Measurements from ENCODE around the gene TENM4.

The TENM4 gene

DNA sequence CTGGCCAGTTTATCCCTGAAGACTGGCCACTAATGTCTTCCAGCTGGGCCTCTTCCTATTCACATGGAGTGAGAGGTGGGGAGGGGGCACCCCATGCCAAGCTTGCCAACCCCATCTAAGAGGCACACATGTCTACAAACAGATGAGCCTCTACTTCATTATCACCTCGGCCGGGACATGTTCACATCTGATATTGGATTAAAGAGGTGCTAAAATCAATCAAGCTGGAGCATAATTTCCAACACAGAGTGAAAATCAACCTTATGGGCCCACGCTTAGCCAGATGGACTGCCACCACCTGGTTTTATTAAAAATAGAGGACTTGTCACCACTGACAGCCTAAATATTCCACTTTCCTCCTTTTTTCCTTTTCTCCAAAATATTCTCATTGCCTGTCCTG, 703.5 kb downstream of the TENM4 start:
- CTCF ChIA-PET, result interaction anchor here (1.6 kb wide), 1 partner anchor 22 kb away, joined by 7 read pairs; no protein-coding TSS in a partner anchor

DNA sequence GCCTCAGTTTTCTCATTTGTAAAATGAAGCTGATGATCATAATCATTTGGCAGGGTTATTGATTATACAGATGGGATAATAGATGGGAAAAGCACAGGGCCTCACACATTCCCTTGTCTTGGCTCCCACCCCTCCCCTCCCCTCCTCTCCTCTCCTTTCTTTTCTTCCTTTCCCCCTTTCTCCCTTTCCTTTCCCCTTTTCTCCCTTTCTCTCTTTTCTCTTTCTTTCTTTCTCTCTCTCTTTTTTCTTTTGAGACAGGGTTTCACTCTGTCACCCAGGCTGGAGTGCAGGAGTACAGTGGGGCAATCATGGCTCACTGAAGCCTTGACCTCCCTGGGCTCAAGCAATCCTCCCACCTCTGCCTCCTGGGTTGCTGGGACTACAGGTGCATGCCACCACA, 705.1 kb downstream of the TENM4 start:
- ChIA-PET CTCF (interaction anchor here (0.6 to 1.7 kb wide), 3 partner anchors 8 to 757 kb away, joined by 3 to 6 read pairs (median 3); no protein-coding TSS in a partner anchor), POLR2A (no interaction called here)
- H3K27ac ChIP-seq (ENCODE audit: extremely low read depth, low read depth, low read length), result no peak overlapping the region
- TF ChIP-seq ZNF596 (tag by site-specific recombination; IDR thresholded peaks at IDR 0.05), result no peak
- no peak for TF ChIP-seq ZNF10 (tag by site-specific recombination; IDR thresholded peaks at IDR 0.05)
- TF ChIP-seq, protein P1, sequence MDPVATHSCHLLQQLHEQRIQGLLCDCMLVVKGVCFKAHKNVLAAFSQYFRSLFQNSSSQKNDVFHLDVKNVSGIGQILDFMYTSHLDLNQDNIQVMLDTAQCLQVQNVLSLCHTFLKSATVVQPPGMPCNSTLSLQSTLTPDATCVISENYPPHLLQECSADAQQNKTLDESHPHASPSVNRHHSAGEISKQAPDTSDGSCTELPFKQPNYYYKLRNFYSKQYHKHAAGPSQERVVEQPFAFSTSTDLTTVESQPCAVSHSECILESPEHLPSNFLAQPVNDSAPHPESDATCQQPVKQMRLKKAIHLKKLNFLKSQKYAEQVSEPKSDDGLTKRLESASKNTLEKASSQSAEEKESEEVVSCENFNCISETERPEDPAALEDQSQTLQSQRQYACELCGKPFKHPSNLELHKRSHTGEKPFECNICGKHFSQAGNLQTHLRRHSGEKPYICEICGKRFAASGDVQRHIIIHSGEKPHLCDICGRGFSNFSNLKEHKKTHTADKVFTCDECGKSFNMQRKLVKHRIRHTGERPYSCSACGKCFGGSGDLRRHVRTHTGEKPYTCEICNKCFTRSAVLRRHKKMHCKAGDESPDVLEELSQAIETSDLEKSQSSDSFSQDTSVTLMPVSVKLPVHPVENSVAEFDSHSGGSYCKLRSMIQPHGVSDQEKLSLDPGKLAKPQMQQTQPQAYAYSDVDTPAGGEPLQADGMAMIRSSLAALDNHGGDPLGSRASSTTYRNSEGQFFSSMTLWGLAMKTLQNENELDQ (tag by site-specific recombination; IDR thresholded peaks at IDR 0.05; ENCODE audit: low read depth), result no peak
- no peak for TF ChIP-seq ZNF843 (tag by site-specific recombination; IDR thresholded peaks at IDR 0.05)
- TF ChIP-seq ZNF114 (tag by site-specific recombination; IDR thresholded peaks at IDR 0.05), result no peak
- TF ChIP-seq, protein P2, sequence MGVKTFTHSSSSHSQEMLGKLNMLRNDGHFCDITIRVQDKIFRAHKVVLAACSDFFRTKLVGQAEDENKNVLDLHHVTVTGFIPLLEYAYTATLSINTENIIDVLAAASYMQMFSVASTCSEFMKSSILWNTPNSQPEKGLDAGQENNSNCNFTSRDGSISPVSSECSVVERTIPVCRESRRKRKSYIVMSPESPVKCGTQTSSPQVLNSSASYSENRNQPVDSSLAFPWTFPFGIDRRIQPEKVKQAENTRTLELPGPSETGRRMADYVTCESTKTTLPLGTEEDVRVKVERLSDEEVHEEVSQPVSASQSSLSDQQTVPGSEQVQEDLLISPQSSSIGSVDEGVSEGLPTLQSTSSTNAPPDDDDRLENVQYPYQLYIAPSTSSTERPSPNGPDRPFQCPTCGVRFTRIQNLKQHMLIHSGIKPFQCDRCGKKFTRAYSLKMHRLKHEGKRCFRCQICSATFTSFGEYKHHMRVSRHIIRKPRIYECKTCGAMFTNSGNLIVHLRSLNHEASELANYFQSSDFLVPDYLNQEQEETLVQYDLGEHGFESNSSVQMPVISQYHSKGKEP (tag by site-specific recombination; IDR thresholded peaks at IDR 0.05), result no peak
- TF ChIP-seq PRDM1 (tag by site-specific recombination; IDR thresholded peaks at IDR 0.05), result peak; percentile 95
- no peak for TF ChIP-seq ZNF169 (tag by site-specific recombination; IDR thresholded peaks at IDR 0.05)
- no peaks in the 10 kb centered on the region for H3K9me3 ChIP-seq (ENCODE audit: control insufficient read depth, insufficient read depth, low read depth, low read length)
- H3K4me3 ChIP-seq (ENCODE audit: low read depth, low read length), result no peak overlapping the region
- no peaks in the 10 kb centered on the region for H3K4me1 ChIP-seq (ENCODE audit: control insufficient read depth, insufficient read depth, low read length)
- no peaks in the 10 kb centered on the region for H3K36me3 ChIP-seq (ENCODE audit: control insufficient read depth in 2 of 2, insufficient read depth in 1 of 2, low read length in 2 of 2)

More for the DNA sequence above, 703.5 kb downstream of the TENM4 start:
- TF ChIP-seq ZNF221 (tag by site-specific recombination; IDR thresholded peaks at IDR 0.05; ENCODE audit: borderline replicate concordance) (no peak), GFI1B (tag by site-specific recombination; IDR thresholded peaks at IDR 0.05) (no peak), KLF7 (tag by site-specific recombination; IDR thresholded peaks at IDR 0.05; ENCODE audit: borderline replicate concordance) (no peak), ZNF341 (tag by site-specific recombination; IDR thresholded peaks at IDR 0.05; ENCODE audit: low read depth) (no peak), ZNF426 (tag by site-specific recombination; IDR thresholded peaks at IDR 0.05) (no peak), ZNF626 (tag by site-specific recombination; IDR thresholded peaks at IDR 0.05) (no peak), ZNF112 (tag by site-specific recombination; IDR thresholded peaks at IDR 0.05) (no peak), ZBTB1 (tag by site-specific recombination; IDR thresholded peaks at IDR 0.05) (no peak), RBAK (tag by site-specific recombination; IDR thresholded peaks at IDR 0.05) (no peak), ZNF473 (tag by site-specific recombination; IDR thresholded peaks at IDR 0.05) (no peak), ZFHX2 (tag by site-specific recombination; conservative IDR thresholded peaks at IDR 0.05) (no peak), SETDB1 (IDR thresholded peaks at IDR 0.05; ENCODE audit: insufficient read length, low read length) (no peak), ZNF169 (tag by site-specific recombination; IDR thresholded peaks at IDR 0.05) (no peak)
- TF ChIP-seq, protein P3, sequence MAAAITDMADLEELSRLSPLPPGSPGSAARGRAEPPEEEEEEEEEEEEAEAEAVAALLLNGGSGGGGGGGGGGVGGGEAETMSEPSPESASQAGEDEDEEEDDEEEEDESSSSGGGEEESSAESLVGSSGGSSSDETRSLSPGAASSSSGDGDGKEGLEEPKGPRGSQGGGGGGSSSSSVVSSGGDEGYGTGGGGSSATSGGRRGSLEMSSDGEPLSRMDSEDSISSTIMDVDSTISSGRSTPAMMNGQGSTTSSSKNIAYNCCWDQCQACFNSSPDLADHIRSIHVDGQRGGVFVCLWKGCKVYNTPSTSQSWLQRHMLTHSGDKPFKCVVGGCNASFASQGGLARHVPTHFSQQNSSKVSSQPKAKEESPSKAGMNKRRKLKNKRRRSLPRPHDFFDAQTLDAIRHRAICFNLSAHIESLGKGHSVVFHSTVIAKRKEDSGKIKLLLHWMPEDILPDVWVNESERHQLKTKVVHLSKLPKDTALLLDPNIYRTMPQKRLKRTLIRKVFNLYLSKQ (tag by site-specific recombination; IDR thresholded peaks at IDR 0.05; ENCODE audit: borderline replicate concordance), result no peak
- TF ChIP-seq, protein P4, sequence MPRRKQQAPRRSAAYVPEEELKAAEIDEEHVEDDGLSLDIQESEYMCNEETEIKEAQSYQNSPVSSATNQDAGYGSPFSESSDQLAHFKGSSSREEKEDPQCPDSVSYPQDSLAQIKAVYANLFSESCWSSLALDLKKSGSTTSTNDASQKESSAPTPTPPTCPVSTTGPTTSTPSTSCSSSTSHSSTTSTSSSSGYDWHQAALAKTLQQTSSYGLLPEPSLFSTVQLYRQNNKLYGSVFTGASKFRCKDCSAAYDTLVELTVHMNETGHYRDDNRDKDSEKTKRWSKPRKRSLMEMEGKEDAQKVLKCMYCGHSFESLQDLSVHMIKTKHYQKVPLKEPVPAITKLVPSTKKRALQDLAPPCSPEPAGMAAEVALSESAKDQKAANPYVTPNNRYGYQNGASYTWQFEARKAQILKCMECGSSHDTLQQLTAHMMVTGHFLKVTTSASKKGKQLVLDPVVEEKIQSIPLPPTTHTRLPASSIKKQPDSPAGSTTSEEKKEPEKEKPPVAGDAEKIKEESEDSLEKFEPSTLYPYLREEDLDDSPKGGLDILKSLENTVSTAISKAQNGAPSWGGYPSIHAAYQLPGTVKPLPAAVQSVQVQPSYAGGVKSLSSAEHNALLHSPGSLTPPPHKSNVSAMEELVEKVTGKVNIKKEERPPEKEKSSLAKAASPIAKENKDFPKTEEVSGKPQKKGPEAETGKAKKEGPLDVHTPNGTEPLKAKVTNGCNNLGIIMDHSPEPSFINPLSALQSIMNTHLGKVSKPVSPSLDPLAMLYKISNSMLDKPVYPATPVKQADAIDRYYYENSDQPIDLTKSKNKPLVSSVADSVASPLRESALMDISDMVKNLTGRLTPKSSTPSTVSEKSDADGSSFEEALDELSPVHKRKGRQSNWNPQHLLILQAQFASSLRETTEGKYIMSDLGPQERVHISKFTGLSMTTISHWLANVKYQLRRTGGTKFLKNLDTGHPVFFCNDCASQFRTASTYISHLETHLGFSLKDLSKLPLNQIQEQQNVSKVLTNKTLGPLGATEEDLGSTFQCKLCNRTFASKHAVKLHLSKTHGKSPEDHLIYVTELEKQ (tag by site-specific recombination; IDR thresholded peaks at IDR 0.05; ENCODE audit: borderline replicate concordance), result no peak
- TF ChIP-seq, protein P5, sequence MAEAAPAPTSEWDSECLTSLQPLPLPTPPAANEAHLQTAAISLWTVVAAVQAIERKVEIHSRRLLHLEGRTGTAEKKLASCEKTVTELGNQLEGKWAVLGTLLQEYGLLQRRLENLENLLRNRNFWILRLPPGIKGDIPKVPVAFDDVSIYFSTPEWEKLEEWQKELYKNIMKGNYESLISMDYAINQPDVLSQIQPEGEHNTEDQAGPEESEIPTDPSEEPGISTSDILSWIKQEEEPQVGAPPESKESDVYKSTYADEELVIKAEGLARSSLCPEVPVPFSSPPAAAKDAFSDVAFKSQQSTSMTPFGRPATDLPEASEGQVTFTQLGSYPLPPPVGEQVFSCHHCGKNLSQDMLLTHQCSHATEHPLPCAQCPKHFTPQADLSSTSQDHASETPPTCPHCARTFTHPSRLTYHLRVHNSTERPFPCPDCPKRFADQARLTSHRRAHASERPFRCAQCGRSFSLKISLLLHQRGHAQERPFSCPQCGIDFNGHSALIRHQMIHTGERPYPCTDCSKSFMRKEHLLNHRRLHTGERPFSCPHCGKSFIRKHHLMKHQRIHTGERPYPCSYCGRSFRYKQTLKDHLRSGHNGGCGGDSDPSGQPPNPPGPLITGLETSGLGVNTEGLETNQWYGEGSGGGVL (tag by site-specific recombination; IDR thresholded peaks at IDR 0.05), result no peak
- TF ChIP-seq, protein P6, sequence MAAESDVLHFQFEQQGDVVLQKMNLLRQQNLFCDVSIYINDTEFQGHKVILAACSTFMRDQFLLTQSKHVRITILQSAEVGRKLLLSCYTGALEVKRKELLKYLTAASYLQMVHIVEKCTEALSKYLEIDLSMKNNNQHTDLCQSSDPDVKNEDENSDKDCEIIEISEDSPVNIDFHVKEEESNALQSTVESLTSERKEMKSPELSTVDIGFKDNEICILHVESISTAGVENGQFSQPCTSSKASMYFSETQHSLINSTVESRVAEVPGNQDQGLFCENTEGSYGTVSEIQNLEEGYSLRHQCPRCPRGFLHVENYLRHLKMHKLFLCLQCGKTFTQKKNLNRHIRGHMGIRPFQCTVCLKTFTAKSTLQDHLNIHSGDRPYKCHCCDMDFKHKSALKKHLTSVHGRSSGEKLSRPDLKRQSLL (tag by site-specific recombination; IDR thresholded peaks at IDR 0.05), result no peak
- Histone ChIP-seq H3K9me3 (ENCODE audit: control insufficient read depth, insufficient read depth, low read depth, low read length) (no peaks in the 10 kb centered on the region), H3K4me3 (ENCODE audit: low read depth, low read length) (no peak overlapping the region), H3K36me3 (ENCODE audit: control insufficient read depth in 2 of 2, insufficient read depth in 1 of 2, low read length in 2 of 2) (no peaks in the 10 kb centered on the region), H3K4me1 (ENCODE audit: control insufficient read depth, insufficient read depth, low read length) (no peaks in the 10 kb centered on the region), H3K27ac (ENCODE audit: extremely low read depth, low read depth, low read length) (no peak overlapping the region)
- POLR2A ChIA-PET, result no interaction called here
